ENCODE results near the gene RNF26. TPM values are rescaled to one million over a fixed set of nuclear protein-coding genes. Genes with fewer than 3 reads are reported as not detected.

RNF26 gene
- total RNA-seq, 1 experiment from 2014 or later, result 64.3 TPM

DNA sequence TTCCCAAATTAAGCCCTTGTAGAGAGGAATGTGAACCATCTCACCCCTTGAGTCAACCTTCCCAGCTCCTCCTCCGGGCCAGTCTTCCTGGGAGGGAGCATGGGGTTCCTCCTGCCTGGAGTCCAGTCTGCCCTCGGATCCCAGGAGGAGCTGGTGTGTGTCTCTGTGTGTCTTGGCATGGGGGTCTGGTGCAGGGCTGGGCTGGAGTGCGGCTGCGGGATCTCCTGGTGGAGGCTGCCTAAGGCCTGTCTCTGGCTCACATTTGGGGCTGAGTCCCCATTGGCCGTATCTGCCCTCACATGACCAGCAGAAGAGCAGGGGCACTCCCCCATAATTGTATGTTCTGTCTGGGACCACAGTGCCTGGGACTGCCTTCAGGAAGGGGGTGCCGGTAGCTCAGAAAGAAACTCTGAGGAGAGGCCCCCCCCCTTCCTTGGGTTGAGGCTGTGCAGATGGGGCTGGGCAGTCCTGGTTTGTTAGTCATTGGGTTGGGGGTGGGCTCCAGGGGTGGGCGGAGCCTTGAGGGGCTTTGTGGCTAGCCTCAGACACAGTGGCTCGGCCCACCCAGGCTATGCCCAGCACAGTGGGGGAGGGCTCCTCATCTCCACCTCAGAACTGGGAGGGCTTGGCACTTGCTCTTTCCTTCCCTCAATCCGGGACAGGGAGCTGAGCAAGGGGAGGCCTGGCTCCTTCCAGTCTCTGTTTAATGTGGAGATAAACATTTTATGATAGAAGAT is 3.4 kb downstream of the RNF26 start:
- H2AFZ ChIP-seq, result no peak overlapping the region
- no peak for TF ChIP-seq EZH2 (IDR thresholded peaks at IDR 0.05; ENCODE audit: low read depth)
- TF ChIP-seq, protein P1, sequence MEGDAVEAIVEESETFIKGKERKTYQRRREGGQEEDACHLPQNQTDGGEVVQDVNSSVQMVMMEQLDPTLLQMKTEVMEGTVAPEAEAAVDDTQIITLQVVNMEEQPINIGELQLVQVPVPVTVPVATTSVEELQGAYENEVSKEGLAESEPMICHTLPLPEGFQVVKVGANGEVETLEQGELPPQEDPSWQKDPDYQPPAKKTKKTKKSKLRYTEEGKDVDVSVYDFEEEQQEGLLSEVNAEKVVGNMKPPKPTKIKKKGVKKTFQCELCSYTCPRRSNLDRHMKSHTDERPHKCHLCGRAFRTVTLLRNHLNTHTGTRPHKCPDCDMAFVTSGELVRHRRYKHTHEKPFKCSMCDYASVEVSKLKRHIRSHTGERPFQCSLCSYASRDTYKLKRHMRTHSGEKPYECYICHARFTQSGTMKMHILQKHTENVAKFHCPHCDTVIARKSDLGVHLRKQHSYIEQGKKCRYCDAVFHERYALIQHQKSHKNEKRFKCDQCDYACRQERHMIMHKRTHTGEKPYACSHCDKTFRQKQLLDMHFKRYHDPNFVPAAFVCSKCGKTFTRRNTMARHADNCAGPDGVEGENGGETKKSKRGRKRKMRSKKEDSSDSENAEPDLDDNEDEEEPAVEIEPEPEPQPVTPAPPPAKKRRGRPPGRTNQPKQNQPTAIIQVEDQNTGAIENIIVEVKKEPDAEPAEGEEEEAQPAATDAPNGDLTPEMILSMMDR (conservative IDR thresholded peaks at IDR 0.05), result no peak

DNA sequence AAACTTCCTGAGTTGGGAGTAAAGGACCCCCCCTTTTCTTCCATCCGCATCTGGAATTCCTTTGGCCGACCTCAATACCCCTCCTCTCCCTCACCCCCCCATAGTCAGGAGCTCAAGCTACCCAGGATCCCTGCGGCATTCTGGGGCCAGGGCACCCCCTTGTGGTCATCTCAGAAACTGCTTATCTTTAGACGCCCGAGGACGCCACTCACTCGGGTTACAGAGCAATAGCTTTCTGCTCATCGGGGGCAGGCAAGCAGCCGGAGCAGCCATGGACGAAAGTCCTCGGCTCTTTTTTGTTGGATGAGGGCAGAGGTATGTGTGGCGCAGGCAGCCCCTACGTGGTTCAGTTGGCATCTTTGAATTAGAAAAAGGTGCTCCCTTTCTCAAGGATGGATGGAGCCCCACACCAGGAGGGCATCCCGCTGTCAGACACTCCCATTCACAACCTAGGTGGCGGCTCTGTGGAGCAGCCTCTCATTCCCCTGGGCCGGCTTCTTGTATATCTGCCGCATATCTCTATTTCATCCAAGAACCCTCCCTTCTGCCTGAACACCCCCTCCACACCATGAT is 4.1 kb downstream of the RNF26 start:
- H3K27ac ChIP-seq, result no peak overlapping the region
- TF ChIP-seq, protein P1 (conservative IDR thresholded peaks at IDR 0.05), result peak; percentile 94
- no peak for TF ChIP-seq EZH2 (IDR thresholded peaks at IDR 0.05; ENCODE audit: low read depth)

More for the DNA sequence above, 3.4 kb downstream of the RNF26 start:
- peaks cover 19% of the 10 kb centered on the region for H3K79me2 ChIP-seq (ENCODE audit: low read depth)
- peaks cover 3% of the 10 kb centered on the region; the same call in 1 of the 2 replicates for H3K27me3 ChIP-seq (ENCODE audit: insufficient read depth, low read depth)
- no peaks in the 10 kb centered on the region for H3K9me3 ChIP-seq (ENCODE audit: insufficient read depth, low read depth)
- intact Hi-C loops (cut with micrococcal nuclease; ENCODE audit: unreplicated experiment), result loop anchor here (1.0 to 5.0 kb wide), 2 partner anchors 235 to 410 kb away; partner anchors contain the start of gene BCL9L
- no peak overlapping the region for H3K27ac ChIP-seq
- H3K4me1 ChIP-seq (replicated peaks; ENCODE audit: insufficient read depth), result peaks cover 16% of the 10 kb centered on the region
- no peaks in the 10 kb centered on the region for H4K20me1 ChIP-seq (ENCODE audit: insufficient read depth)
- peaks cover 25% of the 10 kb centered on the region; the same call in 1 of the 2 replicates for H3F3A ChIP-seq (ENCODE audit: insufficient read depth, low read depth)
- no peak overlapping the region for H3K4me3 ChIP-seq
- H3K9me2 ChIP-seq (ENCODE audit: insufficient read depth), result no peaks in the 10 kb centered on the region
- no peak for DNase-seq
- CTCF ChIA-PET, result interaction anchor here (0.5 to 1.8 kb wide), 17 partner anchors 10 to 771 kb away, joined by 3 to 28 read pairs (median 4); partner anchors contain the start of gene C2CD2L
- H3K4me2 ChIP-seq, result peak overlapping the region; percentile 10; the same call in 1 of the 2 replicates
- H3K36me3 ChIP-seq (ENCODE audit: low read depth), result no peaks in the 10 kb centered on the region
- POLR2A ChIA-PET (ENCODE audit: unreplicated experiment), result interaction anchor here (0.6 to 0.8 kb wide), 3 partner anchors 14 to 41 kb away, joined by 6 to 56 read pairs (median 33); no protein-coding TSS in a partner anchor
- BruUV-seq (replicated peaks), result no TSS peak

DNA sequence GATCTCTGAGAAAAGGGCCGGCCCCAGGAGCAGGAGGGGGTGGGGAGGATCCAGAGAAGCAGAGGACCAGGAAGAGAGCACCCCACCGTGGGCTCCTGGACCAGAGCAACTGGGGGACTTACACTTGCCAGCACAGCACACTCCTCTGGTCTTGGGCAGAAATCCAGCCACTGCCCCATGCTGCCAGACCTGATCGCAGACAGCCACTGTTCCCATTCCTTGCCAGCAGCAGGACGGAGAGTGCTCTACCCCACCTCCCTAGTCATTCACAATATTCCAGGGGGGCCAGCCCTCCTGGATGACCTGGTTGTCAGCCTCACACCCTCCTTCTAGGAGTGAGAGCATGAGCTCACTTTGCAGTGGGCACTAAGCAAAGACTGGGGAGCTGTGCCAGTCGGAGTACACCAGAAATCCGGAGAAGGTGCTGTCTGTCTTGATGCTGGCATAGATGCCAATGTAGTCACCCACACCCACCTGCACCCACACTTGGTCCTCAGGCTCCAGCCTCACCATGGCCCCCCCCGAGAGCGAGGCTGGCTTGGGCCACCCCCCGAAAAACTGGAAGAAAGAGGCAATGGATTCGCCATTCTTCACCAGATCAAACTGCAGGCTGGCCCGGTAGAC is 4.8 kb downstream of the RNF26 start:
- intact Hi-C loops (cut with micrococcal nuclease; ENCODE audit: unreplicated experiment), result loop anchor here (1.0 to 5.0 kb wide), 2 partner anchors 237 to 412 kb away; partner anchors contain the start of gene BCL9L
- TF ChIP-seq EZH2 (IDR thresholded peaks at IDR 0.05; ENCODE audit: low read depth), result no peak
- BruUV-seq (replicated peaks), result no TSS peak
- peaks cover 16% of the 10 kb centered on the region for H3K27me3 ChIP-seq (ENCODE audit: insufficient read depth, low read depth)
- peaks cover 16% of the 10 kb centered on the region for H3K4me1 ChIP-seq (replicated peaks; ENCODE audit: insufficient read depth)
- H3K79me2 ChIP-seq (ENCODE audit: low read depth), result peaks cover 19% of the 10 kb centered on the region
- H3K4me3 ChIP-seq, result no peak overlapping the region
- H3K36me3 ChIP-seq (ENCODE audit: low read depth), result no peaks in the 10 kb centered on the region
- no peak overlapping the region for H2AFZ ChIP-seq
- H4K20me1 ChIP-seq (ENCODE audit: insufficient read depth), result no peaks in the 10 kb centered on the region
- H3K9me2 ChIP-seq (ENCODE audit: insufficient read depth), result no peaks in the 10 kb centered on the region
- peaks cover 25% of the 10 kb centered on the region; the same call in 1 of the 2 replicates for H3F3A ChIP-seq (ENCODE audit: insufficient read depth, low read depth)
- POLR2A ChIA-PET (ENCODE audit: unreplicated experiment), result no interaction called here
- H3K4me2 ChIP-seq, result no peak overlapping the region
- CTCF ChIA-PET, result interaction anchor here (0.6 to 1.8 kb wide), 9 partner anchors 9 to 770 kb away, joined by 3 to 10 read pairs (median 6); partner anchors contain the start of gene C2CD2L
- H3K9me3 ChIP-seq (ENCODE audit: insufficient read depth, low read depth), result no peaks in the 10 kb centered on the region
- DNase-seq, result no peak
- no peak overlapping the region for H3K27ac ChIP-seq

More for the DNA sequence above, 4.1 kb downstream of the RNF26 start:
- H3K4me2 ChIP-seq, result no peak overlapping the region
- H3K27me3 ChIP-seq (ENCODE audit: insufficient read depth, low read depth), result peaks cover 9% of the 10 kb centered on the region
- peaks cover 19% of the 10 kb centered on the region for H3K79me2 ChIP-seq (ENCODE audit: low read depth)
- peaks cover 16% of the 10 kb centered on the region for H3K4me1 ChIP-seq (replicated peaks; ENCODE audit: insufficient read depth)
- POLR2A ChIA-PET (ENCODE audit: unreplicated experiment), result interaction anchor here (0.5 to 0.8 kb wide), 4 partner anchors 15 to 322 kb away, joined by 6 to 56 read pairs (median 32); no protein-coding TSS in a partner anchor
- H3K36me3 ChIP-seq (ENCODE audit: low read depth), result no peaks in the 10 kb centered on the region
- CTCF ChIA-PET, result interaction anchor here (0.5 to 1.8 kb wide), 20 partner anchors 10 to 770 kb away, joined by 3 to 28 read pairs (median 4); partner anchors contain the start of gene C2CD2L
- intact Hi-C loops (cut with micrococcal nuclease; ENCODE audit: unreplicated experiment), result loop anchor here (1.0 to 5.0 kb wide), 2 partner anchors 236 to 411 kb away; partner anchors contain the start of gene BCL9L
- BruUV-seq (replicated peaks), result no TSS peak
- no peak overlapping the region for H3K4me3 ChIP-seq
- H3K9me3 ChIP-seq (ENCODE audit: insufficient read depth, low read depth), result no peaks in the 10 kb centered on the region
- H3F3A ChIP-seq (ENCODE audit: insufficient read depth, low read depth), result peaks cover 25% of the 10 kb centered on the region; the same call in 1 of the 2 replicates
- peak; percentile 58 to 63 for DNase-seq
- no peaks in the 10 kb centered on the region for H4K20me1 ChIP-seq (ENCODE audit: insufficient read depth)
- H3K9me2 ChIP-seq (ENCODE audit: insufficient read depth), result no peaks in the 10 kb centered on the region
- no peak overlapping the region for H2AFZ ChIP-seq

Data from PC-9 (cell line).